H9 (cell line): ENCODE measurements around the gene DNAI4. TPM values are rescaled to one million over a fixed set of nuclear protein-coding genes. Genes with fewer than 3 reads are reported as not detected.

ENCODE experiments used
- DNase-seq: peaks from one replicate; pipeline ENCODE4 v3.0.0-alpha.2; 2017
- H2AFZ ChIP-seq: one replicate; pipeline ENCODE4 v1.6.1; 2013; ENCODE audit warnings: mild to moderate bottlenecking, low read length, control low read depth, moderate library complexity
- H2AK5ac ChIP-seq: 2 replicates; pipeline ENCODE4 v1.6.1; 2013; ENCODE audit warnings: low read length, control low read depth, mixed read lengths; ENCODE audit not compliant: insufficient read length
- H2BK120ac ChIP-seq: one replicate; pipeline ENCODE4 v1.6.1; 2013; ENCODE audit warnings: low read depth, mild to moderate bottlenecking, low read length, control low read depth, inconsistent platforms; ENCODE audit not compliant: poor library complexity, severe bottlenecking
- H2BK12ac ChIP-seq: 2 replicates; pipeline ENCODE4 v1.6.1; 2013; ENCODE audit warnings: low read length, control low read depth, mixed read lengths, low read depth; ENCODE audit not compliant: insufficient read length
- H2BK15ac ChIP-seq: 2 replicates; pipeline ENCODE4 v1.6.1; 2013; ENCODE audit warnings: low read depth, low read length, control low read depth
- H2BK20ac ChIP-seq: one replicate; pipeline ENCODE4 v1.6.1; 2013; ENCODE audit warnings: low read depth, mild to moderate bottlenecking, low read length, control low read depth, inconsistent platforms; ENCODE audit not compliant: poor library complexity, severe bottlenecking
- H2BK5ac ChIP-seq: 2 replicates; pipeline ENCODE4 v1.6.1; 2013; ENCODE audit warnings: low read length, control low read depth, mixed read lengths; ENCODE audit not compliant: insufficient read length
- H3K14ac ChIP-seq: 2 replicates; pipeline ENCODE4 v1.6.1; 2013; ENCODE audit warnings: low read length, control low read depth; ENCODE audit not compliant: insufficient read depth
- H3K18ac ChIP-seq: 2 replicates; pipeline ENCODE4 v1.6.1; 2013; ENCODE audit warnings: low read depth, mild to moderate bottlenecking, mixed read lengths, low read length, control low read depth; ENCODE audit not compliant: insufficient read length
- H3K23ac ChIP-seq: 2 replicates; pipeline ENCODE4 v1.6.1; 2013; ENCODE audit warnings: low read length, control low read depth, mixed read lengths, low read depth; ENCODE audit not compliant: insufficient read length
- H3K23me2 ChIP-seq: 2 replicates; pipeline ENCODE4 v1.6.1; 2013; ENCODE audit warnings: low read depth, mild to moderate bottlenecking, mixed read lengths, low read length, control low read depth; ENCODE audit not compliant: insufficient read length, poor library complexity, severe bottlenecking
- H3K27ac ChIP-seq: 2 replicates; pipeline ENCODE4 v1.5.1; 2013; ENCODE audit warnings: low read length, control low read depth, mixed read lengths, low read depth; ENCODE audit not compliant: insufficient read length
- H3K27me3 ChIP-seq: 2 replicates; pipeline ENCODE4 v1.6.1; 2013; ENCODE audit warnings: low read length, control low read depth, inconsistent platforms; ENCODE audit not compliant: insufficient read depth
- H3K4ac ChIP-seq: 2 replicates; pipeline ENCODE4 v1.6.1; 2013; ENCODE audit warnings: low read depth, mild to moderate bottlenecking, control low read depth, inconsistent platforms, low read length, moderate library complexity
- H3K4me1 ChIP-seq: 2 replicates; pipeline ENCODE4 v1.6.1; 2013; ENCODE audit warnings: low read length, control low read depth, inconsistent platforms; ENCODE audit not compliant: insufficient read depth
- H3K4me2 ChIP-seq: 2 replicates; pipeline ENCODE4 v1.6.1; 2013; ENCODE audit warnings: low read length, control low read depth, mixed read lengths; ENCODE audit not compliant: insufficient read length, insufficient read depth
- H3K56ac ChIP-seq: 2 replicates; pipeline ENCODE4 v1.6.1; 2013; ENCODE audit warnings: low read depth, mild to moderate bottlenecking, mixed read lengths, low read length, control low read depth; ENCODE audit not compliant: insufficient read length
- H3K79me1 ChIP-seq: 2 replicates; pipeline ENCODE4 v1.6.1; 2013; ENCODE audit warnings: low read depth, mild to moderate bottlenecking, moderate library complexity, low read length, control low read depth, inconsistent platforms; ENCODE audit not compliant: insufficient read depth, poor library complexity, severe bottlenecking
- H3K79me2 ChIP-seq: 2 replicates; pipeline ENCODE4 v1.6.1; 2013; ENCODE audit warnings: low read length, control low read depth, inconsistent platforms; ENCODE audit not compliant: insufficient read depth
- H3K9ac ChIP-seq: 2 replicates; pipeline ENCODE4 v1.6.1; 2013; ENCODE audit warnings: low read length, control low read depth, mixed read lengths; ENCODE audit not compliant: insufficient read length; ENCODE audit errors: extremely low read depth
- H3K9me3 ChIP-seq: one replicate; pipeline ENCODE4 v1.6.1; 2013; ENCODE audit warnings: low read depth, low read length, inconsistent platforms; ENCODE audit not compliant: control insufficient read depth
- H3T11ph ChIP-seq: one replicate; pipeline ENCODE4 v1.6.1; 2013; ENCODE audit warnings: mild to moderate bottlenecking, low read length, control low read depth, inconsistent platforms
- H4K20me1 ChIP-seq: one replicate; pipeline ENCODE4 v1.6.1; 2013; ENCODE audit not compliant: control insufficient read depth, insufficient read length, insufficient read depth
- H4K5ac ChIP-seq: 2 replicates; pipeline ENCODE4 v1.6.1; 2013; ENCODE audit warnings: low read depth, mild to moderate bottlenecking, mixed read lengths, low read length, control low read depth; ENCODE audit not compliant: insufficient read length
- H4K8ac ChIP-seq: replicated peaks from 2 replicates; pipeline ENCODE4 v1.6.1; 2013; ENCODE audit warnings: low read length, control low read depth, mixed read lengths, low read depth; ENCODE audit not compliant: insufficient read length
- H4K91ac ChIP-seq: 2 replicates; pipeline ENCODE4 v1.6.1; 2013; ENCODE audit warnings: low read depth, mild to moderate bottlenecking, moderate library complexity, mixed read lengths, low read length, control low read depth; ENCODE audit not compliant: insufficient read length
- H3K27ac Mint-ChIP-seq, 3 experiments: 2 replicates in 2 of 3; 3 replicates in 1 of 3; pipeline ENCODE4 v1.8.0; 2020 to 2021; ENCODE audit warnings: mixed read lengths in 3 of 3, mild to moderate bottlenecking in 1 of 3, moderate library complexity in 1 of 3
- H3K27me3 Mint-ChIP-seq: 2 replicates; pipeline ENCODE4 v1.8.0; 2021; ENCODE audit warnings: low read depth, mild to moderate bottlenecking, moderate library complexity, mixed read lengths
- H3K36me3 Mint-ChIP-seq, 3 experiments: 2 replicates in 2 of 3; 3 replicates in 1 of 3; pipeline ENCODE4 v1.8.0; 2020 to 2021; ENCODE audit warnings: low read depth in 3 of 3, mixed read lengths in 3 of 3; ENCODE audit not compliant: insufficient read depth in 1 of 3
- H3K4me1 Mint-ChIP-seq, 2 experiments: 2 replicates each; pipeline ENCODE4 v1.8.0; 2020; ENCODE audit warnings: mixed read lengths in 2 of 2
- H3K4me3 Mint-ChIP-seq, 2 experiments: 2 replicates in 1 of 2; 3 replicates in 1 of 2; pipeline ENCODE4 v1.8.0; 2020 to 2021; ENCODE audit warnings: mild to moderate bottlenecking in 2 of 2, mixed read lengths in 2 of 2, moderate library complexity in 1 of 2
- H3K9me3 Mint-ChIP-seq, 2 experiments: 2 replicates in 1 of 2; 3 replicates in 1 of 2; pipeline ENCODE4 v1.8.0; 2020; ENCODE audit warnings: mild to moderate bottlenecking in 2 of 2, mixed read lengths in 2 of 2, moderate library complexity in 1 of 2
- CTCF ChIP-seq: fragments of 200-600 bp; sonication (generic); conservative IDR thresholded peaks from 3 replicates; pipeline ENCODE4 v1.8.0; 2021; ENCODE audit warnings: antibody characterized with exemption, mild to moderate bottlenecking
- WGBS: extraction: QIAGEN DNeasy Blood & Tissue Kit; methylation state at CpG from one replicate; pipeline ENCODE4 v1.1.7; 2013; ENCODE audit warnings: missing lambda C conversion rate, low lambda C conversion rate, mixed read lengths; ENCODE audit not compliant: insufficient read length; ENCODE audit errors: extremely low coverage; 5-methylcytosine and 5-hydroxymethylcytosine counted together
- total RNA-seq: library from RNA; stranded (reverse); gene quantifications from 2 replicates; pipeline ENCODE4 v1.2.1, GENCODE V29; 2021

The DNAI4 gene
- total RNA-seq, 1 experiment from 2014 or later = 1.4 TPM

- Histone ChIP-seq H3T11ph (no peak overlapping the region), H3K18ac (no peak overlapping the region), H4K5ac (no peak overlapping the region), H2BK15ac (no peak overlapping the region), H3K4me2 (no peak overlapping the region), H3K79me1 (no peaks in the 10 kb centered on the region), H2BK5ac (no peak overlapping the region), H4K91ac (no peak overlapping the region), H3K27me3 (no peaks in the 10 kb centered on the region), H3K9ac (no peak overlapping the region), H4K8ac (no peak overlapping the region), H3K23me2 (peaks cover 6% of the 10 kb centered on the region), H2AFZ (no peak overlapping the region), H2AK5ac (no peak overlapping the region), H3K4ac (no peak overlapping the region), H3K4me1 (no peaks in the 10 kb centered on the region), H2BK120ac (no peak overlapping the region), H2BK20ac (no peak overlapping the region), H2BK12ac (no peak overlapping the region), H3K27ac (no peak overlapping the region), H3K9me3 (no peaks in the 10 kb centered on the region), H3K56ac (no peak overlapping the region), H3K14ac (no peak overlapping the region), H3K79me2 (peaks cover 4% of the 10 kb centered on the region; the same call in 1 of the 2 replicates), H3K23ac (no peak overlapping the region), H4K20me1 (no peaks in the 10 kb centered on the region)
- H3K27me3 Mint-ChIP-seq = no peaks in the 10 kb centered on the region
- no peak for DNase-seq
- no peak overlapping the region for H3K27ac Mint-ChIP-seq
- H3K9me3 Mint-ChIP-seq = peaks cover 0 to 2% of the 10 kb centered on the region in 2 experiments; a peak in 2 of 5 replicates
- WGBS = no CpG with 5 or more reads among the region's 3 CpGs
- peaks cover 13 to 16% of the 10 kb centered on the region in 2 experiments for H3K4me1 Mint-ChIP-seq
- TF ChIP-seq CTCF = no peak
- no peak overlapping the region for H3K4me3 Mint-ChIP-seq
- peaks cover 3 to 22% (median 16%) of the 10 kb centered on the region in 3 experiments; a peak in 6 of 7 replicates for H3K36me3 Mint-ChIP-seq
Observed at GRCh38 chr1:66919828-66920227, 4.8 kb downstream of the DNAI4 start.
